GM21576 (cell line): ENCODE data around the gene TM9SF1.
A peak's percentile ranks its signal among the peaks of the same experiment; 100 is the strongest.

Experiments
- ATAC-seq: cut with Tn5 transposase; IDR thresholded peaks from one replicate; pipeline ENCODE4 v1.9.1; 2021; ENCODE audit warnings: mild to moderate bottlenecking, moderate library complexity; ENCODE audit not compliant: unreplicated experiment

TM9SF1 gene

GRCh38 chr14:24198814-24199524 lies 3.7 kb upstream of the TM9SF1 start:
- ATAC-seq = no peak

- ATAC-seq = no peak
These were observed 1.8 kb upstream of the TM9SF1 start for GRCh38 chr14:24197056-24197450.

- ATAC-seq = no peak
These were observed 1.1 kb upstream of the TM9SF1 start for GRCh38 chr14:24196071-24197055.

GRCh38 chr14:24194873-24195185 lies 412 bp downstream of the TM9SF1 start:
- ATAC-seq = no peak

GRCh38 chr14:24194186-24194872 lies 912 bp downstream of the TM9SF1 start:
- ATAC-seq = no peak

GRCh38 chr14:24192933-24193332 lies 2.3 kb downstream of the TM9SF1 start:
- ATAC-seq = no peak

GRCh38 chr14:24190416-24190815 lies 4.8 kb downstream of the TM9SF1 start:
- no peak for ATAC-seq

GRCh38 chr14:24189460-24189859 lies 5.8 kb downstream of the TM9SF1 start:
- no peak for ATAC-seq

GRCh38 chr14:24189059-24189375 lies 6.2 kb downstream of the TM9SF1 start:
- no peak for ATAC-seq

- peak; percentile 87 for ATAC-seq
These were observed 6.8 kb downstream of the TM9SF1 start, which contains the start of gene IPO4 for GRCh38 chr14:24188251-24189058. TSS of gene IPO4 (minus strand) at chr14:24188816. CDS start at chr14:24188787, 29 bp downstream.

GRCh38 chr14:24187539-24187915 lies 7.7 kb downstream of the TM9SF1 start:
- ATAC-seq = no peak

GRCh38 chr14:24186831-24187538 lies 8.3 kb downstream of the TM9SF1 start:
- ATAC-seq = no peak

- ATAC-seq = no peak
These were observed 9.5 kb downstream of the TM9SF1 start for GRCh38 chr14:24185741-24186140.

GRCh38 chr14:24185026-24185425 lies 10.2 kb downstream of the TM9SF1 start:
- no peak for ATAC-seq

GRCh38 chr14:24184104-24184970 lies 10.9 kb downstream of the TM9SF1 start:
- ATAC-seq = no peak

- ATAC-seq = no peak
These were observed 12.2 kb downstream of the TM9SF1 start for GRCh38 chr14:24183014-24183481.

GRCh38 chr14:24182110-24182882 lies 12.9 kb downstream of the TM9SF1 start:
- ATAC-seq = no peak

- ATAC-seq = no peak
These were observed 13.7 kb downstream of the TM9SF1 start for GRCh38 chr14:24181371-24182077.
